MG63 (cell line): ENCODE results near the gene CTNNA3. TPM values are rescaled to one million over a fixed set of nuclear protein-coding genes. Genes with fewer than 3 reads are reported as not detected.
"Not testable (repeated sequence)": the region's sequence is repeated elsewhere in the genome, so short reads cannot be mapped to it uniquely, and the experiment has no call there.

Experiments used
- DNase-seq: peaks from one replicate; pipeline ENCODE4 v3.0.0-alpha.2; 2020
- H3K27me3 ChIP-seq: fragments of 250-450 bp; sonication (Bioruptor Pico); 2 replicates; pipeline ENCODE4 v1.5.1; 2020; ENCODE audit warnings: mild to moderate bottlenecking, moderate library complexity
- H3K36me3 ChIP-seq: fragments of 250-450 bp; sonication (Bioruptor Pico); 2 replicates; pipeline ENCODE4 v1.5.1; 2020; ENCODE audit warnings: mild to moderate bottlenecking, moderate library complexity
- H3K4me3 ChIP-seq: fragments of 250-450 bp; sonication (Bioruptor Pico); 2 replicates; pipeline ENCODE4 v1.5.1; 2020; ENCODE audit warnings: mild to moderate bottlenecking, moderate library complexity
- H3K9me3 ChIP-seq: fragments of 250-450 bp; sonication (Bioruptor Pico); 2 replicates; pipeline ENCODE4 v1.5.1; 2020; ENCODE audit warnings: mild to moderate bottlenecking, moderate library complexity
- total RNA-seq: library from RNA; depleted of rRNA; stranded (reverse); fragments of >200 nt; shearing (Covaris generic); gene quantifications from 2 replicates; pipeline ENCODE4 v1.2.3, GENCODE V29; 2014; ENCODE audit warnings: low replicate concordance

Gene CTNNA3
- total RNA-seq, 1 experiment from 2014 or later = not detected

- H3K27me3 ChIP-seq = no peaks in the 10 kb centered on the region; the same call in 1 of the 2 replicates
- H3K36me3 ChIP-seq = no peaks in the 10 kb centered on the region
- H3K4me3 ChIP-seq = no peak overlapping the region
- H3K9me3 ChIP-seq = no peaks in the 10 kb centered on the region
- no peak for DNase-seq
Observed at GRCh38 chr10:67268146-67268545, 427.8 kb downstream of the CTNNA3 start.

- H3K9me3 ChIP-seq = no peaks in the 10 kb centered on the region
- no peak overlapping the region for H3K4me3 ChIP-seq
- no peaks in the 10 kb centered on the region; the same call in 1 of the 2 replicates for H3K27me3 ChIP-seq
- no peaks in the 10 kb centered on the region for H3K36me3 ChIP-seq
- DNase-seq = no peak
Observed at GRCh38 chr10:67262675-67263074, 433.3 kb downstream of the CTNNA3 start.

- Histone ChIP-seq H3K9me3 (no peaks in the 10 kb centered on the region), H3K4me3 (no peak overlapping the region), H3K27me3 (no peaks in the 10 kb centered on the region; the same call in 1 of the 2 replicates), H3K36me3 (no peaks in the 10 kb centered on the region)
- DNase-seq = no peak
Observed at GRCh38 chr10:67261300-67261797, 434.6 kb downstream of the CTNNA3 start.

- Histone ChIP-seq H3K27me3 (no peaks in the 10 kb centered on the region; the same call in 1 of the 2 replicates), H3K9me3 (no peaks in the 10 kb centered on the region), H3K36me3 (no peaks in the 10 kb centered on the region), H3K4me3 (no peak overlapping the region)
- DNase-seq = no peak
Observed at GRCh38 chr10:67259319-67259929, 436.6 kb downstream of the CTNNA3 start.

GRCh38 chr10:67257427-67258144 lies 438.4 kb downstream of the CTNNA3 start:
- DNase-seq = no peak
- no peaks in the 10 kb centered on the region for H3K36me3 ChIP-seq
- H3K4me3 ChIP-seq = no peak overlapping the region
- no peaks in the 10 kb centered on the region for H3K27me3 ChIP-seq
- H3K9me3 ChIP-seq = no peaks in the 10 kb centered on the region

- H3K9me3 ChIP-seq = no peaks in the 10 kb centered on the region
- no peaks in the 10 kb centered on the region for H3K36me3 ChIP-seq
- DNase-seq = no peak
- H3K4me3 ChIP-seq = no peak overlapping the region
- no peaks in the 10 kb centered on the region for H3K27me3 ChIP-seq
Observed at GRCh38 chr10:67257018-67257417, 439.0 kb downstream of the CTNNA3 start.

GRCh38 chr10:67250686-67251085 lies 445.3 kb downstream of the CTNNA3 start:
- Histone ChIP-seq H3K4me3 (no peak overlapping the region), H3K9me3 (no peaks in the 10 kb centered on the region), H3K36me3 (no peaks in the 10 kb centered on the region), H3K27me3 (no peaks in the 10 kb centered on the region)
- no peak for DNase-seq

- no peak for DNase-seq
- Histone ChIP-seq H3K9me3 (no peaks in the 10 kb centered on the region), H3K27me3 (no peaks in the 10 kb centered on the region), H3K36me3 (no peaks in the 10 kb centered on the region), H3K4me3 (no peak overlapping the region)
Observed at GRCh38 chr10:67246066-67246555, 449.9 kb downstream of the CTNNA3 start.

GRCh38 chr10:67242528-67242927 lies 453.5 kb downstream of the CTNNA3 start:
- Histone ChIP-seq H3K36me3 (no peaks in the 10 kb centered on the region), H3K9me3 (no peaks in the 10 kb centered on the region), H3K4me3 (no peak overlapping the region), H3K27me3 (no peaks in the 10 kb centered on the region)
- no peak for DNase-seq

- Histone ChIP-seq H3K27me3 (no peaks in the 10 kb centered on the region), H3K36me3 (no peaks in the 10 kb centered on the region), H3K9me3 (no peaks in the 10 kb centered on the region), H3K4me3 (no peak overlapping the region)
- DNase-seq = no peak
Observed at GRCh38 chr10:67241451-67241850, 454.5 kb downstream of the CTNNA3 start.

- DNase-seq = no peak
- Histone ChIP-seq H3K36me3 (no peaks in the 10 kb centered on the region), H3K4me3 (no peak overlapping the region), H3K27me3 (no peaks in the 10 kb centered on the region), H3K9me3 (no peaks in the 10 kb centered on the region)
Observed at GRCh38 chr10:67239864-67240497, 456.0 kb downstream of the CTNNA3 start.

- H3K36me3 ChIP-seq, DNase-seq, H3K27me3 ChIP-seq, H3K4me3 ChIP-seq, H3K9me3 ChIP-seq: not testable (repeated sequence)
Observed at GRCh38 chr10:67230680-67231500, 465.1 kb downstream of the CTNNA3 start.

GRCh38 chr10:67225226-67225625 lies 470.8 kb downstream of the CTNNA3 start:
- Histone ChIP-seq H3K36me3 (no peaks in the 10 kb centered on the region), H3K4me3 (no peak overlapping the region), H3K27me3 (no peaks in the 10 kb centered on the region), H3K9me3 (no peaks in the 10 kb centered on the region)
- no peak for DNase-seq

GRCh38 chr10:67224553-67224952 lies 471.4 kb downstream of the CTNNA3 start:
- Histone ChIP-seq H3K4me3 (no peak overlapping the region), H3K36me3 (no peaks in the 10 kb centered on the region), H3K9me3 (no peaks in the 10 kb centered on the region), H3K27me3 (no peaks in the 10 kb centered on the region)
- no peak for DNase-seq

- no peaks in the 10 kb centered on the region for H3K27me3 ChIP-seq
- no peak overlapping the region for H3K4me3 ChIP-seq
- no peaks in the 10 kb centered on the region for H3K9me3 ChIP-seq
- H3K36me3 ChIP-seq = no peaks in the 10 kb centered on the region
- no peak for DNase-seq
Observed at GRCh38 chr10:67222934-67223333, 473.1 kb downstream of the CTNNA3 start.

GRCh38 chr10:67221939-67222494 lies 474.0 kb downstream of the CTNNA3 start:
- no peak for DNase-seq
- Histone ChIP-seq H3K9me3 (no peaks in the 10 kb centered on the region), H3K4me3 (no peak overlapping the region), H3K36me3 (no peaks in the 10 kb centered on the region), H3K27me3 (no peaks in the 10 kb centered on the region)
